ENCODE measurements around the gene RNLS. TPM values are rescaled to one million over a fixed set of nuclear protein-coding genes. Genes with fewer than 3 reads are reported as not detected.

The RNLS gene
- total RNA-seq, 1 experiment from 2014 or later, result not detected

- H3K79me2 ChIP-seq (ENCODE audit: insufficient read depth, low read length), result no peaks in the 10 kb centered on the region
- no peak overlapping the region for H3K4me2 ChIP-seq (ENCODE audit: low read length)
- H2AFZ ChIP-seq (ENCODE audit: low read depth, low read length, poor library complexity, severe bottlenecking), result no peak overlapping the region
- no peak for DNase-seq (ENCODE audit: low read depth, low spot score)
- no peak overlapping the region for H3K4me3 ChIP-seq (replicated peaks in 1 of 2; ENCODE audit: low read depth in 1 of 2, low read length in 2 of 2)
- TF ChIP-seq CTCF (IDR thresholded peaks at IDR 0.05 in 2 of 3, conservative IDR thresholded peaks at IDR 0.05 in 1 of 3; ENCODE audit: borderline replicate concordance in 1 of 3, insufficient read depth in 1 of 3, low read depth in 2 of 3, low read length in 2 of 3) (no peak), EZH2phosphoT487 (IDR thresholded peaks at IDR 0.05; ENCODE audit: borderline replicate concordance) (no peak), SRF (IDR thresholded peaks at IDR 0.05; ENCODE audit: low read depth) (no peak), EZH2 (IDR thresholded peaks at IDR 0.05) (no peak), YY1 (IDR thresholded peaks at IDR 0.05; ENCODE audit: extremely low read depth, insufficient replicate concordance, low read depth, low read length) (no peak), ZNF274 (IDR thresholded peaks at IDR 0.05; ENCODE audit: low read depth, low read length) (no peak), CEBPB (IDR thresholded peaks at IDR 0.05; ENCODE audit: low read depth) (no peak), ELF1 (IDR thresholded peaks at IDR 0.05; ENCODE audit: borderline replicate concordance, low read depth) (no peak), FOSL1 (IDR thresholded peaks at IDR 0.05; ENCODE audit: low read depth) (no peak), CBX3 (IDR thresholded peaks at IDR 0.05; ENCODE audit: low read depth) (no peak), ZFX (IDR thresholded peaks at IDR 0.05) (no peak)
- TF ChIP-seq, protein P1, sequence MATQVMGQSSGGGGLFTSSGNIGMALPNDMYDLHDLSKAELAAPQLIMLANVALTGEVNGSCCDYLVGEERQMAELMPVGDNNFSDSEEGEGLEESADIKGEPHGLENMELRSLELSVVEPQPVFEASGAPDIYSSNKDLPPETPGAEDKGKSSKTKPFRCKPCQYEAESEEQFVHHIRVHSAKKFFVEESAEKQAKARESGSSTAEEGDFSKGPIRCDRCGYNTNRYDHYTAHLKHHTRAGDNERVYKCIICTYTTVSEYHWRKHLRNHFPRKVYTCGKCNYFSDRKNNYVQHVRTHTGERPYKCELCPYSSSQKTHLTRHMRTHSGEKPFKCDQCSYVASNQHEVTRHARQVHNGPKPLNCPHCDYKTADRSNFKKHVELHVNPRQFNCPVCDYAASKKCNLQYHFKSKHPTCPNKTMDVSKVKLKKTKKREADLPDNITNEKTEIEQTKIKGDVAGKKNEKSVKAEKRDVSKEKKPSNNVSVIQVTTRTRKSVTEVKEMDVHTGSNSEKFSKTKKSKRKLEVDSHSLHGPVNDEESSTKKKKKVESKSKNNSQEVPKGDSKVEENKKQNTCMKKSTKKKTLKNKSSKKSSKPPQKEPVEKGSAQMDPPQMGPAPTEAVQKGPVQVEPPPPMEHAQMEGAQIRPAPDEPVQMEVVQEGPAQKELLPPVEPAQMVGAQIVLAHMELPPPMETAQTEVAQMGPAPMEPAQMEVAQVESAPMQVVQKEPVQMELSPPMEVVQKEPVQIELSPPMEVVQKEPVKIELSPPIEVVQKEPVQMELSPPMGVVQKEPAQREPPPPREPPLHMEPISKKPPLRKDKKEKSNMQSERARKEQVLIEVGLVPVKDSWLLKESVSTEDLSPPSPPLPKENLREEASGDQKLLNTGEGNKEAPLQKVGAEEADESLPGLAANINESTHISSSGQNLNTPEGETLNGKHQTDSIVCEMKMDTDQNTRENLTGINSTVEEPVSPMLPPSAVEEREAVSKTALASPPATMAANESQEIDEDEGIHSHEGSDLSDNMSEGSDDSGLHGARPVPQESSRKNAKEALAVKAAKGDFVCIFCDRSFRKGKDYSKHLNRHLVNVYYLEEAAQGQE (IDR thresholded peaks at IDR 0.05; ENCODE audit: low read depth), result no peak
- POLR2A ChIA-PET, result no interaction called here
- H3K36me3 ChIP-seq (ENCODE audit: control insufficient read depth in 1 of 2, insufficient read depth in 2 of 2, low read length in 2 of 2), result no peaks in the 10 kb centered on the region
- no TSS peak for BruUV-seq (replicated peaks)
- CTCF ChIA-PET, result no interaction called here
- no peaks in the 10 kb centered on the region for H3K9me3 ChIP-seq (ENCODE audit: control insufficient read depth in 1 of 2, insufficient read depth in 1 of 2, low read depth in 1 of 2, low read length in 2 of 2)
- no peak for ATAC-seq
- intact Hi-C loops (cut with micrococcal nuclease), result no loop called here
- no peaks in the 10 kb centered on the region for H4K20me1 ChIP-seq (ENCODE audit: insufficient read depth)
- H3K27ac ChIP-seq (ENCODE audit: low read depth, low read length), result no peak overlapping the region
- peaks cover 0 to 11% of the 10 kb centered on the region in 2 experiments; a peak in 2 of 4 replicates for H3K4me1 ChIP-seq (ENCODE audit: control insufficient read depth in 1 of 2, insufficient read depth in 2 of 2, low read length in 2 of 2)
- no peak overlapping the region for H3K9ac ChIP-seq (ENCODE audit: low read length)
- RAD21 ChIA-PET (ENCODE audit: low non-redundant PET in 1 of 2, low total read pairs in 2 of 2, uncharacterized antibody in 2 of 2, unreplicated experiment in 2 of 2), result no interaction called here
- no peaks in the 10 kb centered on the region for H3K9me2 ChIP-seq (ENCODE audit: insufficient read depth)
- H3K27me3 ChIP-seq (ENCODE audit: insufficient read depth, low read length), result no peaks in the 10 kb centered on the region
Measured at GRCh38 chr10:88497913-88498312, 85.2 kb downstream of the RNLS start.

All from HCT116 (cell line).